GM18870 (cell line): ENCODE measurements around the gene DBNDD1.
"Not testable (repeated sequence)": the region's sequence is repeated elsewhere in the genome, so short reads cannot be mapped to it uniquely, and the experiment has no call there.

Source experiments
- ATAC-seq: cut with Tn5 transposase; IDR thresholded peaks from one replicate; pipeline ENCODE4 v1.9.1; 2021; ENCODE audit warnings: moderate library complexity; ENCODE audit not compliant: unreplicated experiment

The DBNDD1 gene, protein sequence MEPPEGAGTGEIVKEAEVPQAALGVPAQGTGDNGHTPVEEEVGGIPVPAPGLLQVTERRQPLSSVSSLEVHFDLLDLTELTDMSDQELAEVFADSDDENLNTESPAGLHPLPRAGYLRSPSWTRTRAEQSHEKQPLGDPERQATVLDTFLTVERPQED

DNA sequence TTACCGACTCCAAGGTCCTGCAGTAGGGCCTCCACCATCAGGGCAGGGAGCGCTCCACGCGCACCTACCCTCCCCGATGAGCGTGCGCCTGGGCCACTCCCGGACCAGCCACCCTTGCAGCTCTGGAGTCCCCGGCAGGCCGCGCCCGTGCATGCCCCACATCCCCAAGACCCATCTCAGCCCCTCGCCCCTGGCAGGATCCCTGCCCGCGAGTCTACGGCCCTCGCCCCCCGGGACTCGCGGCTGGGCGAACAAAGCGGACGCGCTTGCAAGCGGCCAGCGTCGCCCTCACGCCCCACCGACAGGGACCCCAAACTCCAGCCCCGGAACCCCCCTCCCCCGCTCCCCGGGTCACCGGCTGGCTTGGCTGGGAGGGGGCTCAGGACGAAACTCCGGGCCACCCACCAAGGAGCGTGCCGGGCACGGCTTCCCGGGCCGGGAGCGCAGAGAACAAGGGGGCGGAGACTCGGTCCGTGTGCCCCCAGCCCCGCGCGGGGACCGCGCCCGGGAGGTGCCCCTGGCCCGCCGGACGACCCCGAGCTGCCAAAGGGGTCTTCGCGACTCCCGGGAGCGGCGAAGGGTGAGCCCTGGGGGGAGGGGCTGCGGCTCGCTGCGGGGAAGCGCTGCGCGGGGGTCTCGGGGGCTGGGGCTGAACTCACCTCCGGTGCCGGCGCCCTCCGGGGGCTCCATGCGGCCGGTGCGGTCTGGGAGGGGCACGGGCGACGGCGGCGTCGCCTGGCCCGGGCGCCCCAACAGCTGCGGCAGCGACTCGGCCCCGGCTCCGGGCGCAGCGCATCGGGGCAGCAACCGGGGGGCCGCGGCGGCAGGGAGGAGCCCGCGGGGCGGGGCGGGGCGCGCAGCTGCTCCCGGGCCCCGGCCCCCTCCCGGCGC is at the start of gene DBNDD1:
Gene DBNDD1, minus strand, starts transcription at position 805 of the 891 bp plus-strand sequence. Its CDS starts 115 bp downstream, at position 690.
- no peak for ATAC-seq

DNA sequence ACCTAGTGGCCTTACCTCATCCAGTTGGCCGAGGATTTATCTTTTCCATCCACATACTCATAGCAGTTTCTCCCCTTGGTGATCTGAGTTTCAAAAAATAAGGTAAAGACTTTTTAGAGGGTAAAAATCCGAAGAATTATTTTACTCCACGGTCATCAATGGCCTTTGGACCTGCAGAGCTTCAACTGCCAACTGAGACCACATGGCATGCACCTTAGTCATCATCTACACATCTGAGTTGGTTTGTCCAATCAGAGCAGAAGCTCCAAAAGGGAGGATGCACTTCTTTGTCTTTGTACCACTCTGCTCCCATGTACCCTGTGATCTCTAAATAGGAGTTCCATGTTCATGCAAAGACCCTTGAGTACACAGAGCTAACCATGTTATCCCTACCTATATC is 42.2 kb upstream of the DBNDD1 start:
- no peak for ATAC-seq

DNA sequence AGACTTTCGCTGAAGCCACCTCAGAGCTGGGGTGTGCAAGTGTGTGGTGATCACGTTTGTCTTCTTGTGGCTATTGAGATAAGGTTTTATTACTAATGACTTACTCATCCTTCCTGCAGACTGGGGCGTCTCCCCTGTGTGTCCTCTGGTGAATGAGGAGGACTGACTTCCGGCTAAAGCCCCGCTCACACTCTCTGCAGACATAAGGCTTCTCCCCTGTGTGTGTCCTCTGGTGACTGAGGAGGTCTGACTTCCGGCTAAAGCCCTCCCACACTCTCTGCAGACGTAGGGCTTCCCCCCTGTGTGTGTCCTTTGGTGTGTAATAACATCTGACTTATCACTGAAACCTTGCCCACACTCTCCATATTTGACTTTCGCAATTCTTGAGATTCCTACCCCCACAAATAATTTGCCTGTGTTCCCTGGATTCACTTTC is 38.5 kb upstream of the DBNDD1 start:
- ATAC-seq = no peak

DNA sequence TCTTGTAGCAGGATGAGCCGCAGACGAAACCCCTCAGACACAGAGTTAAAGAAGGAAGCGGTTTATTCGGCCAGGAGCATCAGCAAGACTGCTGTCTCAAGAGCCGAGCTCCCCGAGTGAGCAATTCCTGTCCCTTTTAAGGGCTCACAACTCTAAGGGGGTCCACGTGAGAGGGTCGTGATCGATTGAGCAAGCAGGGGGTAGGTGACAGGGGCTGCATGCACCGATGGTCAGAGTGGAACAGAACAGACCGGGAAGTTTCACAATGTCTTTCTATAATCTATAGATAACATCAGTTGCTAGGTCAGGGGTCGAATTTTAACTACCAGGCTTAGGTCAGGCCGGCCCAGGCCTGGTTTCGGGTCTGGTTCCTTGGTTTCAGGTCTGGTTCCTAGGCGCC is 37.3 kb upstream of the DBNDD1 start:
- ATAC-seq = not testable (repeated sequence)

DNA sequence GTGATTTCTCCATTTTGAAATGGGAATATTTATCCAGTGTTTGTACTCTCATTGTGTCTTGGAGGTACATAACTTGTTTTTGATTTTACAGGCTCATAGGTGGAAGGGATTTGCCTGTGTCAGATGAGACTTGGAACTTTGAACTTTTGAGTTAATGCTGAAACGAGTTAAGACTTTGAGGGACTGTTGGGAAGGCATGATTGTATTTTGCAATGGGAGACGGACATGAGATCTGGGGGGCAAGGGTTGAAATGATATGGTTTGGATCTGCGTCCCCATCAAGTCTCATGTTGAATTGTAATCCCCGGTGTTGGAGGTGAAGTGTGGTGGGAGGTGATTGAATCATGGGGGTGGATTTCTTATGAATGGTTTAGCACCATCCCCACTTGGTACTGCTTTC is 36.1 kb upstream of the DBNDD1 start:
- ATAC-seq = no peak

DNA sequence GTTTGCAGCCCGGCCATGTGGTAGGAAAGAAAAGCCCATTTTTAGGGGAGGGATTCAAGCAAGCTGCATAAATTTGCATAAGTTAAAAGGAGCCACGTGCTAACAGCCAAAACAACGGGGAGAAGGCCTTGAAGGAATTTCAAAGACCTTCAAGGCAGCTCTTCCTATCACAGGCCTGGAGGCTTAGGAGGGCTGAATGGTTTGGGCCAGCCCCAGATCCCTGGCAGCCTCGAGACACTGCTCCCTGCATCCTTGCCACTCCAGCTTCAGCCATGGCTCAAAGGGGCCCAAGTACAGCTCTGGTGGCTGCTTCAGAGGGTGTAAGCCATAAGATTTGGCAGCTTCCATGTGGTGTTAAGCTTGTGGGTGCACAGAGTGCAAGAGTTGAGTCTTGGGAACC is 35.3 kb upstream of the DBNDD1 start:
- ATAC-seq = no peak

DNA sequence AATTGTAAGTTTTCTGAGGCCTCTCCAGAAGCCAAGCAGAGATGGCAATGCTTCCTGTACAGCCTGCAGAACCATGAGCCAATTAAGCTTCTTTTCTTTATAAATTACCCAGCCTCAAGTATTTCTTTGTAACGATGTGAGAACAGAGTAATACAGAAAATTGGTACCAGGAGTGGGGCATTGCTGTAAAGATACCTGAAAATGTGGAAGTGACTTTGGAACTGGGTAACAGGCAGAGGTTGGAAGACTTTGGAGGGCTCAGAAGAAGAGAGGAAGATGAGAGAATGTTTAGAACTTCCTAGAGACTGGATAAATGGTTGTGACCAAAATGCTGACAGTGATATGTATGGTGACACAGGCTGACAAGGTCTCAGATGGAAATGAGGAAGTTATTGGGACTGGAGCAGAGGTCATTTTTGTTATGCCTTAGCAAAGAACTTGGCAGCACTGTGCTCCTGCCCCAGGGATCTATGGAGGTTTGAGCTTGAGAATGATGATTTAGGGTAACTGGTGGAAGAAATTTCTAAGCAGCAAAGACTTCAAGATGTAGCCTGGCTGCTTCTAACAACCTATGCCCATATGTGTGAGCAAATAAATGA is 34.7 kb upstream of the DBNDD1 start:
- ATAC-seq = no peak

DNA sequence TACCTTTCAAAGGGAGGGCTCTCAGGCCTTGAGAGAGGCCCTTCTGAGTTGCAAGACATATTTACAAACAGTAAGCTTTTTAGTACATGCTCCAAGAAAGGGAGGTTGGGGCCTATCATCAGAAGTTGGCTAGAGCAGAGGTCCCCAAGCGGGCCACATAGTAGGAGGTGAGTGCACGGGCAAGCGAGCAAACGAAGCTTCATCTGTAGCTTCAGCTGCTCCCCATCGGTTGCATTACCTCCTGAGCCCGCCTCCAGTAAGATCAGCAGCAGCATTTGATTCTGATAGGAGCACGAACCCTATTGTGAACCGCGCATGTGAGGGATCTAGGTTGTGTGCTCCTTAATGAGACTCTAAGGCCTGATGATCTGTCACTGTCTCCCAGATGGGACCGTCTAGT is 31.7 kb upstream of the DBNDD1 start:
- ATAC-seq = no peak

DNA sequence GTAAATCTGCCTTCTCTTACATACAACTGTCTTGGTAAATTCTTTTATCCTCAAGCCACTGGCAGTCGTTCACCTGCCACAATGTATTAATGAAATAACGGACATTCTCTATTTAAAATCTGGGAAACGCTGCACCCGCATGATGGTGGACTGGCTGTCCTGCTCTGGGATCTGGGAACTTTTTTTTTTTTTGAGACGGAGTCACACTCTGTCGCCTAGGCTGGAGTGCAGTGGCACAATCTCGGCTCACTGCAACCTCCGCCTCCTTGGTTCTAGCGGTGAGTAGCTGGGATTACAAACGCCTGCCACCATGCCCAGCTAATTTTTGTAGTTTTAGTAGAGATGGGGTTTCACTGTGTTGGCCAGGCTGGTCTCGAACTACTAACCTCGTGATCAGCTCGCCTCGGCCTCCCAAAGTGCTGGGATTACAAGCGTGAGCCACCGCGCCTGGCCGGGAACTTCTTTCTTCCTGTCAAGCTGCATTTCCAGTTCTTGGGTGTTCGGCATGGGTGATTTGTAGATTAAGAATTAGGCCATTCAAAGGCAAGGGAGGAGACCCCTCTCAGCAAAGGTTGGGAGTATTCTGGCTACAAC is 29.6 kb upstream of the DBNDD1 start:
- no peak for ATAC-seq

DNA sequence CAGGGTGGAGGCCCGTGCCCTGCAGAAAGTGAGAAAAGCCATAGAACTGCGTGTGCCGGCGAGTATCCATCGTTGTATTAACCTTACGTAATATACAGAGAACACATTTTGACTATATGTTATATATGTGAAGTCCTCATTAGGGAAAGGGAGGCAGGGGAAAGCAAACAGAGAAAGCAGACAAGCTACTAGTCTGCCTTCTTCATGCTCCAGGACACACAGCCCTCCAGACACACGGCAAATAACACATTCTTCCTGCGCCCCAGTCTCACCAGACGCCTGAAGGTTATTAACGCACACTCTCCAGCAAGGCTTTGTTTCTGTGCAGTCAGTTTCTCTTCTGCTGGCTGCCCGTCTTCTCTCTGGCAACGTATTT is 29.1 kb upstream of the DBNDD1 start:
- no peak for ATAC-seq

DNA sequence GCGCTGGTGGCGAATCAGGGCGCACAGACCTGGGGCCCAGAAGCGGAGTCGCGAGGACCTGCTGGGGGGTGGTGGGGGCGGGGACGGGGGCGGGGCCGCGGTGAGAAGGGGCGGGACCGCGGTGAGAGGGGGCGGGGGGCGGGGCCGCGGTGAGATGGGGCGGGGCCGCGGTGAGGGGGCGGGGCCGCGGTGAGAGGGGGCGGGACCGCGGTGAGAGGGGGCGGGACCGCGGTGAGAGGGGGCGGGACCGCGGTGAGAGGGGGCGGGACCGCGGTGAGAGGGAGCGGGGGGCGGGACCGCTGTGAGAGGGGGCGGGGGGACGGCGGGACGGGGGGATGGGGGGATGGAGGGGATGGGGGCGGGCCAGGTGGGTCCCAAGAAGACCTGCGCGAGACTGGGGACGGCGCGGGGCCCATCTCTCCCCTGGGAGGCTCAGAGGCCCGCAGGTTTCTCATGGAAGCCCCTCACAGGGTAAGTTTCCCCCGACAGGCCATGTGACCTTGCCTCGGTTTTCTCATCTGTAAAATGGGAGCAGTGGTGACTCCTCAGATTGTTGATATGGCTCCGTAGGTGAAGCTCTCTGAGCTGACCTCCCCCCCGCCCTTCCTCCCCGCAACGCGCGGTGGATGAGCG is 28.6 kb upstream of the DBNDD1 start:
- ATAC-seq = no peak

DNA sequence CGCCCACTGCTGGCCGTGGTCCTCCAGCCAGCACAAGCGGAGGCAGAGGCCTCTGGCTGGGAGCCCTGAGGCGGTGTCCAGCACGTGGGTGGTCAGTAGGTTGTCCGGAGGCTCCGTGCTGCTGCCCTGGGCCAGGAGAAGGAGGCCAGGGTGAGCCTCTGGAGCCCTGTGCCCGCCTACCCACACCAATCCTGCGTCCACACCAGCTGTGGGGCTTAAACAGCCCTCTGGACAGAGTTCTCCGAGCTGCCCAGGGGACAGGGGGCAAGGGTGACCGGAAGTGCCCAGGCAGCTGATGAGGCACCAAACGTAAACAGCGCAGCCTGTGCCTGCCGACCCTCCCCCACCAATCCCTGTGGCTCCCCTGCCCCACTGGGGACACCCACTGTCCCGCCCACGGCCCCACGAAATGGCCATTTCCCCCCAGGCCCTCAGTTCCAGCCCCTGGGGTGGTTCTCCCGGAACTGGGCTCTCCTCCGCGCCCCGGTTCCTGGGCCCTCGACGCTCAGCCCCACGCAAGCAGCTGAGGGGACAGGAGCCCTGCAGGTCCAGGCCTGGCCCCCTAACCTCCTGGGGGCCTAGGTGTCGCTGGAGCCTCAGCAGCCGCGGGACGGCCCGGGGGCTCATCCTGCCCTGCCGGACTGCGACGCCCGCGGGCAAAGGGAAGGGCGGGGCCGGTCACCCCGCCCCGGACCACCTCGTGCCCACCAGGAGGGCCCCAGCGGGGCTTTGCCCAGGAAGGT is 27.9 kb upstream of the DBNDD1 start:
- no peak for ATAC-seq

DNA sequence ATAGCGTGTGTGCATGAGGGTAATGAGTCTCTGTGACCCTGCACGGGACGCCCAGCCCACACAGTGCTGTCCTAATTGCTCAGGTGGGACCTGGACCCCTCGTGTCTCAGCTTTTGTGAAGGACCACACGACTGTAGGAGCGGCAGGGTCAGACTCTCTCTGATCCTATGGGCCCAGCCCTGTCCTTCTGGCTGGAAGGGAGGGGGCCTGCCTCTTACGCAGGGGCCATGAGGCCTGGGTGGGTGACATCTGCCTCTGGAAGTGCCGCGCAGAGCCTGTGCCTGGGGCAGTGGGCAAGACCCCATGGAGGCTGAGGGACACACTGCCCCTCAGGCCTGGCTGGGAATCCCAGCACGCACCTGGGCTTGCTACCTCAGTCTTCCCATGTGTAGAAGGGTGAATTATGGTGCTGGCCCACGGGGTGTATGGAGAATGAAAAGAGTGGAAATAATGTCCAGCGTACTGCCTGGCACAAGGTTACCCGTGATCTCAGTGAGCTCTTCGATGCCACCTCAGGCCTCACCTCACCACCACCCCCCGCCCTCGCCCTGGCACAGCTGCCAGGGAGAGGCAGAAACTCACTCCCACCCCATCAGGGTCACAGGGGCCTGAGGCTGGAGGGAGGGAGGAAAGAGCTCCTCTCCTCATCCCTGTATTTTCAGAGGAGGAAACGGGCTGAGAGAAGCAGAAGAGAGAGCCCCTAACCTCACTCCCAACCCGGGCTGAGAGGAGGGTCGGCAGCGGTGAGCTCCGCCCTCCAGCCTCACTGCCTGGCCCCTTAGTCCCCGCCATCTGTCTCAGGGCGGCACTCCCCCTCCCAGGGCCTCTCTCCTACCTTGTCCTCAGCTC is 27.1 kb upstream of the DBNDD1 start:
- no peak for ATAC-seq

DNA sequence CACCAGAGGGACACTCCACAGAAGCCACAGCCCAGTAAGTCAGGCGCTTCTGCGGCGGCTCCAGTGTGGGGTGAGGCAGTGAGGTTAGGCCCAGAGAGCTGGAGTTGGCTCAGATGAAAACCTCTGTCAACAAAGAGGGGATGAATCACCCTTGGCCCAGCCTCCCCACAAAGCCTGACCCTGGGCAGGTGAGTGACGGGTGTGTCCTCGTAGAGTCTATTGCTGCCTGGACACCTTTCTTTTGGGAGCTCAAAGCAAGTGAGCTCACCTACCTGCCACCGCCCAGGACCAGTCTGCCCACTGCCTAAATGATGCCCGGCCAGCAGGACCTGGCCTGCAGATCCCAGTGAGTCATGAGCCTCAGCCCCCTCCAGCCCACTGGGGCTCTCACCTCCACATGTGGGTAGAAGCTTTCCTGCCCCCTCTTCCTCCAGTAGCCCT is 24.9 kb upstream of the DBNDD1 start:
- ATAC-seq = no peak

DNA sequence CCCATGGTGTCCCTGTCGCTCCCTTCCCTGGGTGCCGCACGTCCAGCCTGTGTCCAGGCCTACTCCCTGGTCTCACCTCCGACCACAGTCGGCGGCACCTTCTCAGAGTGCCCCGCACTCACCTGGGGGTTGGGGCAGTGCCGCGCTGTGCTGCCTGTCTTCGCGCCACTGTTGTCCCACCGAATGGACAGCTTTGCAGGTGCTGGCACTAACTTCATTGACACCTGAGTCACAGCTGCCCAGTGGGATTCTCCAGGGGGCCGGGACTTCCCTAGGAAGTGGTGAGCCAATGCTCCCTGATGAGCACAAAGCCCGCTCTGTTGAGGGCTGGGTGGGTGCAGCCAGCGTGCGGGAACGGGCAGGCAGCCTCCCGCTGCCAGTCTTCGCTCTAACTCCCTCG is 24.3 kb upstream of the DBNDD1 start:
- no peak for ATAC-seq

DNA sequence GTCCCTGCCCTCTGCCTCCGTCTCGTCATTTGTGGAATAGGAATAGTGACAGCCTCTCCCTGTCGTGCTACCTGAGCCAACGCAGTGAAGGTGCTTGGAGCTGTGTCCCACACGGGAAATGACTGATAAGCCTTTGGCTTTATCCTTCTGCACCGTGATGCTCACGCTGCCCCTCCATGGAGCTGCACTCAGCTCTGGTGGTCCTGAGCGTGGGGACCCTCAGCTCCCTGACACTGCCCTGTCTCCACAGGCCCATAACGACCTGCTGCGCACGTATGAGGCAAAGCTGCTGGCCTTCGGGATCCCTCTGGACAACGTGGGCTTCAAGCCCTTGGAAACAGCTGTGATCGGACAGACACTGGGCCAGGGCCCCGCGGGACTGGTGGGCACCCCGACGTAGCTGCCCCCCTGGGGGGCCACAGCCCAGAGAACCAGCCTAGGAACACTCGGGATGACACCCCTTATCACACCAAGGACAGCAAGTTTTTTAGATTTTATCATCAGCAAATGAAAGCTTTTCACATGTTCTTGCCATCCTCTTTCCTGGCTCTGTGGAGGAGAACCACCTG is 23.8 kb upstream of the DBNDD1 start:
- no peak for ATAC-seq

DNA sequence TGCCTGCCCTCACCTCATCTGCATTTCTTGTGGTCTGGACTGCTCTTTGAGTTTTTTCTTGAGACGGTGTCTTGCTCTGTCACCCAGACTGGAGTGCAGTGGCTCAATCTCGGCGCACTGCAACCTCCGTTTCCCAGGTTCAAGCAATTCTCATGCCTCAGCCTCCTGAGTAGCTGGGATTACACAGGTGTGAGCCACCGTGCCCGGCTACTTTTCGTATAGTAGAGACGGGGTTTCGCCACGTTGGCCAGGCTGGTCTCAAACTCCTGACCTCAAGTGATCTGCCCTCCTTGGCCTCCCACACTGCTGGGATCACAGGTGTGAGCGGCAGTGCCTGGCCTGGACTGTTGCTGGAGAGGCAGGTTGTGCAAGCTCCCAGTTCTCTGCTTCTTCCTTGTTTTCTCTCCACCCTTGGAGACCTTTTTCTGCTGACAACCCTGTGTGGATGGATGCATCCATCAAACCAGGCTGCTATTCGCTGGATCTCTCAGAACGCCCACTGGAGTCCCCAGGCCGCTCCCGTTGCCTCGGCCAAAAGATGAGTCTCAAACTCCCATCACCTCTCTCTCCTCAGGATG is 22.7 kb upstream of the DBNDD1 start:
- ATAC-seq = no peak

DNA sequence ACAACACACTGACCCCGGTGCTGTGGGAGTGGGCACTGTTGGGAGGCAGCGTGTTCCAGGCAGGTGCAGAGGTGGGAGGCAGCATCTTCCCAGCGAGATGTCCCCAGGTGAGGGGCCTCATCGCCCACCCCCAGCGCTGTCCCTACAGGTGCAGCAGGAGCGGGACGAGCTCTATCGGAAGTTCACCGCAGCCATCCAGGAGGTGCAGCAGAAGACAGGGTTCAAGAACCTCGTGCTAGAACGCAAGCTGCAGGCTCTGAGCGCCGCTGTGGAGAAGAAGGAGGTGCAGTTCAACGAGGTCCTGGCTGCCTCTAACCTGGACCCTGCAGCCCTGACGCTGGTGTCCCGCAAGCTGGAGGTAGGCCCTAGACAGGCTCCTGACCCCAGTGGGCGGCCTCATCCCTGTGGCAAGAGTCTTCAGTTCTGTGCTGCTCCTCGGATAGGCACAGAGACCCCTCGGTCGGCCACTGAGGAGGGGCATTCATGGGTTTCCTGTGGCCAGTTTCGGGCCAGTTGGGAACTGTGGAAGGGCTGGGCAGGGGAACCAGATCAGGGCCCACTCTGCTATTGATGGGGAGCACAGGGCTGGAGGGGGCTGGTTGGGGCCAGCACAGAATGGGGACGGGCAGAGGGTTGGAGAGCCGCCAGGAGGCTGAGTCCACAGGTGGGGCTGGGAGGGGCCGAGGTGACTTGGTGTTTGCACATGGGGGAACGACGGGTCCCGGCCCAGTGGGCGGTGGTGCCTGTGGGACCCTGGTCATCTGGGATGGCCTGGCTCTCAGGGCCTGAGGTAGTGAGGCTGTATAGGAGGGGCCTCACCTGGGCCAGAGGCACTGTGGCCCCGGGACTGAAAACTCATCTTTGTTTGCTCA is 21.1 kb upstream of the DBNDD1 start:
- ATAC-seq = no peak
